ENCODE data around the gene ATP2C2. TPM values are rescaled to one million over a fixed set of nuclear protein-coding genes. Genes with fewer than 3 reads are reported as not detected.

ATP2C2 gene
- total RNA-seq, 2 donors from 2014 or later: 2.0 to 2.6 TPM

GRCh38 chr16:84502075-84502474, 133.7 kb downstream of the ATP2C2 start:
- Histone ChIP-seq H3K4me3 (ENCODE audit: low read length) (no peak overlapping the region), H3K27ac (ENCODE audit: low read depth, low read length) (no peak overlapping the region), H3K9me3 (ENCODE audit: control insufficient read depth, low read length) (no peaks in the 10 kb centered on the region), H3K36me3 (ENCODE audit: control insufficient read depth, insufficient read depth, low read length) (peaks cover 12% of the 10 kb centered on the region), H3K9ac (ENCODE audit: extremely low read depth, low read length, poor library complexity, severe bottlenecking) (no peak overlapping the region), H3K27me3 (ENCODE audit: control insufficient read depth, insufficient read depth, low read length, poor library complexity, severe bottlenecking) (no peaks in the 10 kb centered on the region), H3K4me1 (ENCODE audit: control insufficient read depth, insufficient read depth, low read length) (peaks cover 9% of the 10 kb centered on the region)
- DNase-seq: no peak
- peaks cover 26% of the 10 kb centered on the region for H3K36me3 Mint-ChIP-seq (ENCODE audit: low read depth)
- H3K4me3 Mint-ChIP-seq: no peak overlapping the region
- H3K27me3 Mint-ChIP-seq (ENCODE audit: insufficient read depth): no peaks in the 10 kb centered on the region
- H3K4me1 Mint-ChIP-seq: peaks cover 12% of the 10 kb centered on the region
- 93 to 98% methylated on average over 13 of the region's 13 CpGs for WGBS, 2 experiments (ENCODE audit: insufficient coverage in 1 of 2, insufficient read length in 1 of 2)
- no peak overlapping the region for H3K27ac Mint-ChIP-seq
- no peaks in the 10 kb centered on the region for H3K9me3 Mint-ChIP-seq
- no peak for TF ChIP-seq CTCF (conservative IDR thresholded peaks at IDR 0.05)

GRCh38 chr16:84502581-84502980, 134.2 kb downstream of the ATP2C2 start:
- TF ChIP-seq CTCF (conservative IDR thresholded peaks at IDR 0.05): no peak
- Histone ChIP-seq H3K9ac (ENCODE audit: extremely low read depth, low read length, poor library complexity, severe bottlenecking) (no peak overlapping the region), H3K4me3 (ENCODE audit: low read length) (no peak overlapping the region), H3K4me1 (ENCODE audit: control insufficient read depth, insufficient read depth, low read length) (peaks cover 9% of the 10 kb centered on the region), H3K36me3 (ENCODE audit: control insufficient read depth, insufficient read depth, low read length) (peaks cover 7% of the 10 kb centered on the region), H3K27ac (ENCODE audit: low read depth, low read length) (no peak overlapping the region), H3K27me3 (ENCODE audit: control insufficient read depth, insufficient read depth, low read length, poor library complexity, severe bottlenecking) (no peaks in the 10 kb centered on the region), H3K9me3 (ENCODE audit: control insufficient read depth, low read length) (no peaks in the 10 kb centered on the region)
- H3K27ac Mint-ChIP-seq: no peak overlapping the region
- H3K4me3 Mint-ChIP-seq: no peak overlapping the region
- no peak for DNase-seq
- H3K27me3 Mint-ChIP-seq (ENCODE audit: insufficient read depth): no peaks in the 10 kb centered on the region
- H3K9me3 Mint-ChIP-seq: no peaks in the 10 kb centered on the region
- H3K36me3 Mint-ChIP-seq (ENCODE audit: low read depth): peaks cover 21% of the 10 kb centered on the region
- WGBS, 2 experiments (ENCODE audit: insufficient coverage in 1 of 2, insufficient read length in 1 of 2): 89 to 94% methylated on average over 5 to 6 of the region's 6 CpGs
- H3K4me1 Mint-ChIP-seq: peaks cover 12% of the 10 kb centered on the region

GRCh38 chr16:84503751-84504395, 135.5 kb downstream of the ATP2C2 start:
- Histone ChIP-seq H3K4me3 (ENCODE audit: low read length) (peak overlapping the region; percentile 90), H3K9ac (ENCODE audit: extremely low read depth, low read length, poor library complexity, severe bottlenecking) (peak overlapping the region; percentile 27), H3K9me3 (ENCODE audit: control insufficient read depth, low read length) (no peaks in the 10 kb centered on the region), H3K27me3 (ENCODE audit: control insufficient read depth, insufficient read depth, low read length, poor library complexity, severe bottlenecking) (no peaks in the 10 kb centered on the region), H3K4me1 (ENCODE audit: control insufficient read depth, insufficient read depth, low read length) (peaks cover 9% of the 10 kb centered on the region), H3K27ac (ENCODE audit: low read depth, low read length) (no peak overlapping the region), H3K36me3 (ENCODE audit: control insufficient read depth, insufficient read depth, low read length) (no peaks in the 10 kb centered on the region)
- Mint-ChIP-seq H3K27ac (peak overlapping the region; percentile 44), H3K36me3 (ENCODE audit: low read depth) (peaks cover 16% of the 10 kb centered on the region), H3K9me3 (no peaks in the 10 kb centered on the region), H3K27me3 (ENCODE audit: insufficient read depth) (peaks cover 3% of the 10 kb centered on the region), H3K4me3 (peak overlapping the region; percentile 73), H3K4me1 (peaks cover 12% of the 10 kb centered on the region)
- TF ChIP-seq CTCF (conservative IDR thresholded peaks at IDR 0.05): no peak
- peak; percentile 67 for DNase-seq
- 50 to 96% methylated on average over 5 to 13 of the region's 13 CpGs for WGBS, 2 experiments (ENCODE audit: insufficient coverage in 1 of 2, insufficient read length in 1 of 2)
